Measurements from ENCODE around the gene STON1.
"Not testable (repeated sequence)": the region's sequence is repeated elsewhere in the genome, so short reads cannot be mapped to it uniquely, and the experiment has no call there.

STON1 gene

DNA sequence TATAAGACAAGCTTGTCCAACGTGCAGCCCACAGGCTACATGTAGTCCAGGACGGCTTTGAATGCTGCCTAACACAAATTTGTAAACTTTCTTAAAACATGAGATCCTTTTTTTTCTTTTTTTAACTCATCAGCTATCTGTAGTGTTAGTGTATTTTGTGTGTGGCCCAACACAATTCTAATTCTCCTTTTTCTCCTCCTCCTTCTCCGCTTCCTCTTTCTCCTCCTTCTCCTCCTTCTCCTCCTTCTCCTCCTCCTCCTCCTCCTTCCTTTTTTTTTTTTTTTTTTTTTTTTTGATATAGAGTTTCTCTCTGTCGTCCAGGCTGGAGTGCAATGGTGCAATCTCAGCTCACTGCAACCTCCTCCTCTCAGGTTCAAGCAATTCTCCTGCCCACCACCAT lies 48.4 kb downstream of the STON1 start:
- no peak for FAIRE-seq

GRCh38 chr2:48583961-48584360 lies 54.0 kb downstream of the STON1 start:
- FAIRE-seq, result no peak

DNA sequence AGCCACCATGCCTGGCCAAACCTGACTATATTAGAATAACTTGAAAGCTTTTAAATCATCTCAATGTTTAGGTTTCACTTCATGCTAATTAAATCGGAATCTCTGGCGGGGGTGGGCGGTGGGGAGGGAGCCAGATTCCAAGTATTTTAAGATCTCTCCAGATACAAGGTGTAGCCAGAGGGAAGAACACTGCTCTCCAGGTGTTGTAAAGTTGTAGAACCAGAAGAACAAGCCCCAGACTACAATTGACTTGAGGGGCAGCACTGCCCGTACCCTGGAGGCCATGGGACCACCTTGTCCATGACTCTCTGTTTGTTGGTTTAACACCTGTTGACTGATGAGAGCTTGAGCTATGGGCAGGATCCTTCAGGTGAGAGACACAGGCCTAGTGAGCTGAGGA lies 54.6 kb downstream of the STON1 start:
- no peak for FAIRE-seq

- FAIRE-seq, result no peak
Observed at GRCh38 chr2:48586433-48586832, 56.5 kb downstream of the STON1 start.

GRCh38 chr2:48587560-48587959 lies 57.6 kb downstream of the STON1 start:
- no peak for FAIRE-seq

DNA sequence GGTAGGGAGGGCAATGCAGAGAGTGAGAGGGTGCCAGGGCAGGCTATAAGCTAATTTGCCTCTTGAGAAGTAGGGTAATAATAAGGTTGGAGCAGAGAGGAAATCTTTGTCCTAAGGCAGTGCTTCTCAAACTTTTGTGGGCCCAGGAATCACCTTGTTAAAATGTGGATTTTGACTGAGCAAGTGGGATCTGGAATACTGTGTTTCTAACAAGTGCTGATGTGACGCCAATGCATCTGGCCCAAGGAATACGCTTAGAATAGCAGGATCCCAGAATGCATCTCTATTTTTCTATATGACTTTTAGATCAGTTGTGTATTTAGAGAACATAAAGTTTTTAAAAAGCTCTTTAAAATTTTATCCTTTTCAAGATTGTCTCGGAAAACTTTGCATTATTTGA lies 58.0 kb downstream of the STON1 start:
- FAIRE-seq, result no peak

DNA sequence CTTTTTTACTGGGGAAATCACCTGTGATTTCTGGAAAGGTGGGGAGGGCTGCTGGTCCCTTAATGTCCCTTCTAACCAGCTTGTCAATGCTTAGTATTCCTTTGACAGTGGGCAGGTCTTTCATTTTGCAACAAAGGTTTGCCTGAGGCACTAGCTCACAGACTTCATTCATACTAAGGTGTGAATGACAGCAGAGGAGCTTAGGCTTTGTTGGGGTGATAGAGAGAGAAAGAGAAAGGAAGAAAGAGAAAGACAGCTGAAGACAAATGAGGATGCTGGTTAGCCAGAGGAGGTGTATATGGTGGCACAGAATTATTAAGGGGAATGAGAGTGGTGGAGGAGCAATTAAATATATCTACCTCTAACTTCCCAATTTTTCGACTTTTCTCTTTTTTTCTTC lies 58.8 kb downstream of the STON1 start:
- no peak for FAIRE-seq

DNA sequence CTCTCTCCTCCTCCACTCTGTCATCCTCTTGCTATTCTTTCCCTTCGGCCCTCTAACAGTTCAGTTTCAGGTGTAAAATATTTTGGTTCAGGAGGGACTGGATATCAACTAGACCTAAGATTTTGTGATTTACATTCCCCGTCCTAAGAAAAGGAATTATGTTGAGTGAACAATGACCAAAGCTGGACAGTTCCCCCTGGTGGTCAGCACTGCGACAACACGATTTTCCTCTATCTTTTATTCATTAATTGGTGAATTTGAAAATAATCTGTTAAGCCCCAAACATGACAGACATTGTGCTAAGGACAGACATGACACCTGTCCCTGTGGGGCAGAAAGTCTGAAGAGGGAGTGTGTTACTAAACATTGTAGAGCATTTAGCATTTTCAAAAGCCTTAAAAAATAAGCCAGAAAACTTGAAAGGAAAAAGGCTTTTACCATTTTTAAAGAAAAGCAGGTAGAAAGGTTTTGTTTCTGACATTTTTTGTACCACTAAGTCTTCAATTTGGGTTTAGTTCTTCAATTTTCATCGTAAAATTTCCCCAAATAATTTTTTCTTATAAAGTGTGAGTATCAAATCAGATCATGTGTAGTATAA lies 59.3 kb downstream of the STON1 start:
- peak; percentile 95 for FAIRE-seq

DNA sequence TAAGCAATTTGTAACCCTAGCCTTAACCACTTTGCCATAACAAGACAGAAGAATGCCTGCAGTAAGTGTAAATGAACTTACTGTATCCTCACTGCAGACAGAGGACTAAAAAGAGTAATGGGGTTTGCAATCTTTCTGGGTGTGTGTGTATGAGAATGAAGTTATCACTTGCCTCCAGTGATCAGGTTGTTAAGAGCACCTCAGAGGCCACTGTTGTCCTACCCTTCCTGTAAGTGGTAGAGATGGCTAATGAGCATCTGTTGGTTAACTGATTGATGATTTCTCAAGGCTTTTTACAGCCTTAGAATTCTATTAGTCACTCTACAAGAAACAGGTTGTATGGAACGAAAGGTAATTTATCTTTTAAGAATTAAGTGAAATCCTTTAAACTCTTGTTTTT lies 60.1 kb downstream of the STON1 start:
- no peak for FAIRE-seq

DNA sequence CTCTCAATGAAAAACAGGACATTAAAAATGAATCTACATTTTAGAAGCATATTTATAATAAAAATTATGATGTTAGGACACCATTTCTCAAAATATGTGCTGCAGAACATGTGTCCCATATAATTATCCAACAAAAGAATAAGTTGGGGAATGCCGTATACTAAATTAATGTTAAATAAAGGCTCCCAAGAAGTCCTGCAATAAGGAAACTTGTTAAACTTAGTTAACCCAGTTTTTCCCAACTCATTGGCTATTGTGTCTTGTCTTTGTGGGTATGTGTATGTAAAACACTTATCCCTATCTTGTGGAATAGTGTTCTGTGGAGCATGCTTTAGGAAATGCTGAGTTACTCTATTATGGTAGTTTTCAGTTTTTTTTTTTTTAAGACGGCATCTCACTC lies 62.1 kb downstream of the STON1 start:
- no peak for FAIRE-seq

GRCh38 chr2:48596751-48597150 lies 66.8 kb downstream of the STON1 start:
- not testable (repeated sequence) for FAIRE-seq

DNA sequence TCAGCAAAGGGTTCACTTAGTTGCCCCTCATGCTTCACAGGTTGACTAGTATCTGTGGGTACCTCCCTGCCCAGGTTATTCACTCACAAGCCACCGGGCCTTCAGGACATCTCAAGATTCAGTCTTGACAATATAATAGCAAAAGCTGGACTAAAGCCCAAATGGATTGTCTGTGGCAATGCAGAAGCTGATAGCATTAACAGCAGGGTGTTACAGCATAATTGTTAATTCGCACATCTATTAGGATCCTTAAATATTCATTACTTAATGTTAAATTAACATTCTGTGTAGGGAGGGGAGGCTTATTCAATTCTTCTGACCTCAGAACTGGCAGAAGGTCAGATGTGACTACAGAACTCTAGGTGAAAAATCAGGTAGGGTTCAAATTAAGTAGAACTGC lies 67.5 kb downstream of the STON1 start:
- FAIRE-seq, result no peak

GRCh38 chr2:48600204-48600813 lies 70.4 kb downstream of the STON1 start:
- peak; percentile 93 for FAIRE-seq

DNA sequence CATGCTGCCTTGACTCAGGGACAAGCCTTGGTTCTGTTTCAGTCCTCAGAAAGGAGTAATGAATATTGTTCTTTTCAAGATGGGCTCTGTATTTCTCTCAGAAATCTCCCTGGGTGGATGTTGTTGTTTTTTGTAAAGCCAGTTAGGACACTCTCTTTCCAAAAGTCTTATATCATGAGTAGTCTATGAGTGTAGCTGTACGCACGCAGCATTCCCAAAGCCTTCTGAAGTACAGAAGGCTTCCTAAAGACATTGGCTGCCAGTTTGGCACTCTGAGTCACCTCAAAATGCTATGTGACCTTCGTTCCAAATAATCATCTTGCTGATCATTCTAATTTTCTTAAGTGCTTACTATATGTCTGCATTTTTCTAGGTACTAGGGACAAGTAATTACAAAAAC lies 71.0 kb downstream of the STON1 start:
- no peak for FAIRE-seq

- no peak for FAIRE-seq
Observed at GRCh38 chr2:48601349-48601748, 71.4 kb downstream of the STON1 start.

- FAIRE-seq, result no peak
Observed at GRCh38 chr2:48605482-48606175, 75.7 kb downstream of the STON1 start.

DNA sequence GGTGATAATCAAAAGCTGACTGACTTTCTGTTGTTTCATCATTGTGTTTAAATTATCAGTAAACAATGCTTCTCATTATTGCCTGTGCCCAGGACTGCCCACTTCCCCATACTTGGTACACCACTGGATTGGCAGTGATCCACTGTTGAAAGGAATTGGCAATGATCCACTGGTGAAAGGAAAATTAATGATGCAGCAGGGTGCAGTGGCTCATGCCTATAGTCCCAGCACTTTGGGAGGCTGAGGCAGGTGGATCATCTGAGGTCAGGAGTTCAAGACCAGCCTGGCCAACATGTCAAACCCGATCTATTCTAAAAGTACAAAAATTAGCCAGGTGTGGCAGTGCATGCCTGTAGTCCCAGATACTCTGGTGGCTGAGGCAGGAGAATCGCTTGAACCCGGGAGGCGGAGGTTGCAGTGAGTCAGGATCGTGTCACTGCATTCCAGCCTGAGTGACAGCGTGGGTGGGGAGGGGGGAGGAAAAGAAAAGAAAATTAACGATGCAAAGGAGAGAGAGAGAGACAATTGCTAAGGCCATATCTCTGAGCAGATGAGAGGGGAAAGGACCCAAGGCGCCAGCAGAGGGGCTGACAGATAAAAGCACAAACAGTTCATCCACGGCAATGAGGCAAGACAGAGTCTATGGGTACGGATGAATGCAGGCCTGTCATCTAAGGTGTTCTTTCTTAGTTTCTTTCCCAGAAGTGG lies 77.5 kb downstream of the STON1 start:
- FAIRE-seq, result no peak

DNA sequence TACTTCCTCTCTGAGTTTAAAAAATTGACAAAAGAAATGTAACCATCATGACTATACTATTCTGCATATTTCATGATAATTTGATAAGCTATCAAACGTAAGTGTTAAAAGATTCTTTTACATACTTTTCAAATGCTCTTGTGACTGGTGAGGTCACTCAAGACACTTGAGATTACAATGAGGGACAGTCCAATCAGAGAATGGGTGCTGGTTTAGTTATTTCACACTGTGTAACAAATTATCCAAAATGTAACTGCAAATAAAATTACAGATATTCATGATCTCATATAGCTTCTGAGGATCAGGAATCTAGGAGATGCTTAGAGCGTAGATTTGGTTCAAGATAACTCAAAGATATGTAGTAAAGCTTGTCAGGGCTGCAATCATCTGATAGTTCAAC lies 83.3 kb downstream of the STON1 start:
- FAIRE-seq, result no peak

- FAIRE-seq, result not testable (repeated sequence)
Observed at GRCh38 chr2:48614581-48614980, 84.6 kb downstream of the STON1 start.

- FAIRE-seq, result no peak
Observed at GRCh38 chr2:48617618-48618017, 87.7 kb downstream of the STON1 start, which contains the start of gene GTF2A1L. Gene GTF2A1L (plus strand): TSS chr2:48617856. CDS start chr2:48617875, 19 bp downstream.

DNA sequence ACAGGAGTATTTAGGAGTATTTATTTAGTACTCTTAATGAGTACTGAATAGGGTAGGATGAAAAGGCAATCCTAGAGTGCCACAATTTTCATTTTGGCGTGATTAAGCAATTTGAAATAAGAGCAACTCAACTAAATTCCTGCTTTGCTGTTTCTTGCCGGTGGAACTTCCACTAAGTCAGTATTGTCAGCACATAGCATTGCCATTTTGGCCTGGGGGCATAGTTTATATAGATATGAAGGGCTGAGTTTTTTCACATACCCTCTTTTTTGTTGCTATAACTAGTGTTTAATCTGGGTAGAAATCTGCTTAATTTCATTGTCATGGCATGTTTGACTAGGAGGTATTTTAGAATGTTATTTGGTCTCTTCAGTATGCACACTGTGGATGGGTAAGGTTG lies 89.6 kb downstream of the STON1 start:
- FAIRE-seq, result no peak

GRCh38 chr2:48620604-48621003 lies 90.7 kb downstream of the STON1 start:
- no peak for FAIRE-seq

GRCh38 chr2:48622691-48623090 lies 92.7 kb downstream of the STON1 start:
- FAIRE-seq, result not testable (repeated sequence)

- FAIRE-seq, result no peak
Observed at GRCh38 chr2:48624696-48625095, 94.7 kb downstream of the STON1 start.

Measured in islet of Langerhans (tissue), 1 donor.